ENCODE data around the gene UGGT2.

DNA sequence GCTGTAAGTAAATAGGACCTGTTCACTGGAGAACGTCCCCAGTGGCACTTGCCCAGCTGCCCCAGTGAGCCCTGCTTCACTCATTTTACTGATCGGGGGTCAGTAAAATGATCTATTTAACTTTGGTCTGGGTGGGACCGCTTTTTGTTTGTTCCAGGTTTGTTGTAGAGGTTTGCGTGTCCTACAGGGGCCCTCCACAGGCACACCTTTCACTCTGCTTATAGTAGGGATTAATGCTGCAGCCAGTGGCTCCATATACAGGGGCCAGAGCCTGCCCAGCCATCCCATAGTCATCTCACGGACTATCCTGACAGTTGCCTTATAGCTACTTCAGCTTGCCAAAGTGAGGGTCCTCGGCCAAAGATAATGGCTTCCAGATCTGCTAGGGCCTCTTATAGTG is 272.2 kb downstream of the UGGT2 start:
- TF ChIP-seq CTCF (IDR thresholded peaks at IDR 0.05) (no peak), POLR2AphosphoS5 (IDR thresholded peaks at IDR 0.05) (no peak), EP300 (IDR thresholded peaks at IDR 0.05; ENCODE audit: low read depth) (no peak)
